GM19193 (cell line): Measurements from ENCODE around the gene DET1.

Source experiments
- POLR2A ChIP-seq: IDR thresholded peaks from 4 replicates; pipeline ENCODE4 v1.6.1; 2011; ENCODE audit not compliant: insufficient read depth, insufficient read length; ENCODE audit errors: extremely low read depth

DET1 gene

GRCh38 chr15:88539441-88539840 lies 7.0 kb downstream of the DET1 start:
- no peak for TF ChIP-seq POLR2A

DNA sequence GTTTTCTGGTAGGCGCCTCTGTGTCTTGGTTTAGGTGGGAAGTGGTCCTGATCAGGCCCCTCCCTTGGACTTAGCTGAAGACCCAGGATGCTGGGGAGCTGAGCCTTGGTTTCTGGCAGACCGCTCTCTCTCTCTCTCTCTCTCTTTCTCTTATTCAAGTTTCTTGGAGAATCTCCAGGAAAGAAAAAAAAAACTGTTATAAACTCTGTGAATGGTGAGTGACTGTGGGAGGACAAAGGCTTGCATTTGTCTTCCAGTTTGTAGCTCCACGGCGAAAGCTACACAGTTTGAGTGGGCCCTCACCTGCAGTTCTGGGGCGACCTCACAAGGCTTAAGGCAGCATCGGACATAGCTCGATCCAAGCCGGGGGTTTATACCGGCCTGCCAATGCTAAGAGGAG lies 7.5 kb downstream of the DET1 start:
- TF ChIP-seq POLR2A = no peak

GRCh38 chr15:88537591-88538317 lies 8.7 kb downstream of the DET1 start:
- no peak for TF ChIP-seq POLR2A

DNA sequence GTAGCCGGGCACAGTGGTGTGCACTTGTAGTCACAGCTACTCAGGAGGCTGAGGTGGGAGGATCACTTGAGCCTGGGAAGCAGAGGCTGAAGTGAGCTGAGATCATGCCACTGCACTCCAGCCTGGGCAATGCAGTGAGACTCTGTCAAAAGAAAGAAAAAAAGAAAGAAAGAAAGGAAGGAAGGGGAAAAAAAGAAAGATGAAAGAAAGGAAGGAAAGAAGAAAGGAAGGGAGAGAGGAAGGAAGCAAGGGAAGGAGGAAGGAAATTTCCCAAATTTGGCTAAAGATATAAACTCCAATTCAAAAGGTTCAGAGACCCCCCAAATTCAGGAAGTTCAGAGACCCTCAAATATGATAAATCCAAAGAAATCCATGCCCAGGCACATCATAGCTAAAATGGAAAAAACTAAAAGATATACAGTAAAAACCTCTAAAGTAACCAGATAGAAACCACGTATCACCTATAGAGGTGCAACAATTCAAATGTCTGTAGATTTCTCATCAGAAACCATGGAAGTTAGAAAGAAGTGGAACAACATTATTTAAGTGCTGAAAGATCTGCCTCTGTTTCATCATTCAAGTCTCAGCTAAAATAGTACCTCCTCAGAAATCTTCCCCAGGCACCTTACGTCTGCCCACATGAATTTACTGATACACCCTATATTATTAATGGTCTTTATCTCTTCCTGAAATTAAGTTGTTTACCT lies 10.7 kb downstream of the DET1 start:
- TF ChIP-seq POLR2A = no peak

GRCh38 chr15:88535100-88535499 lies 11.4 kb downstream of the DET1 start:
- TF ChIP-seq POLR2A = no peak

DNA sequence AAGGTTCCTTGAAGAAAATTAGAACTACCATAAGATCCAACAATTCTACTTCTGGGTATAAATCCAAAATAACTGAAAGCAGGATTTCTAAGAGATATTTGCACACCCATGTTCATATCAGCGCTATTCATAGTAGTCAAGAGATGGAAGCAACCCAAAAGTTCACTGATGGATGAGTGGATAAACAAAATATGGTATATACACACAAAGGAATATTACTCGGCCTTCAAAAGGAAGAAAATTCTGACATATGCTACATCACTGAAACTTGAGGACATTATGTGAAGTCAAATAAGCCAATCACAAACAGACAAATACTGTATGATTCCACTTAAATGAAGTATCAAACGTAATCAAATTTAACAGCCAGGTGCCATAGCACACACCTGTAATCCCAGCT lies 13.1 kb downstream of the DET1 start:
- TF ChIP-seq POLR2A = no peak

GRCh38 chr15:88529021-88529630 lies 17.4 kb downstream of the DET1 start:
- no peak for TF ChIP-seq POLR2A

DNA sequence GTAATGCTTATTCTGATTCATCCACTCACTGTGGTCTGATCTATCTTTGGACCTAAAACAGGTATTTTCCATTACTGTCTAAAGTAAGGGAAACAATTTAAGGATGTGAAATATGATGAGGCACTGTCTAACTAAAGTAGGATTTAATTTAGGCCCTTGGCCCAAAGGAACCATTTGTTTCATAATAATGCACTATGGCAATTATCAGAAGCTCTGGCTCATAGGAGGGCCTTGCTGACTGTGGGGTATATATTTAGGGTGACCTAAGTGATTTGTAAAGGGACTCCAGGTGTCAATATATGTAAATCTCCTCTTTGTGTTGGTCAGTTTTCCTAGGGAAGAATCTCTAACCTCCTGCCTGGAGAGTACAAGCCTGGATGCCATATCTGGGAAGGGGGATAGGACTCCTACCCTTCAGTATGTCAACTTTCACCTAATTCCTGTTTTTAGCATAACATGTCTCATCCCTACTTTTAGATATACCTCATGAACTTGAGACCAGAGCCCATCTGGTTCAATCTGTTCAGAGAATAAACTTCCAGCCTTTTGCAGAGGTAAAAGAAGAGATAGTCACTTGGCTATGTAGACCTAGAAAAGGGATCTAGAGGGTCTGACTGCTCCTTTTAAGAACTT lies 20.1 kb downstream of the DET1 start:
- no peak for TF ChIP-seq POLR2A

DNA sequence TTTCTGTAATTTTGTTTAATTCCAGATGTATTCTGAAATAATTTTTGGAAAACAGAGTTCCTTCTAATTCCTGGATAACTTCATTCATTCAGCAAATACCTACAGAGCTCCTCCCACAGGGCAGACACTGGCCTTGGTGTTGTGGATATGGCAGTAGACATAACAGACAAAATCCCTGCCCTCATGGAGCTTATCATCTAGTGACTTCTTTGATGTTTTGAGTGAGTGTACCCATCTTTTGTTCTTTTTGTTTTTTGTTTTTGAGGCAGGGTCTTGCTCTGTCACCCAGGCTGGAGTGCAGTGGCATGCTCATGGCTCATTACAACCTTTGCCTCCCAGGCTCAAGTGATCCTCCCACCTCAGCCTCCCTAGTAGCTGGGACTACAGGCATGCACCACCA lies 21.1 kb downstream of the DET1 start:
- no peak for TF ChIP-seq POLR2A

GRCh38 chr15:88518903-88519302 lies 27.6 kb downstream of the DET1 start:
- TF ChIP-seq POLR2A = no peak

DNA sequence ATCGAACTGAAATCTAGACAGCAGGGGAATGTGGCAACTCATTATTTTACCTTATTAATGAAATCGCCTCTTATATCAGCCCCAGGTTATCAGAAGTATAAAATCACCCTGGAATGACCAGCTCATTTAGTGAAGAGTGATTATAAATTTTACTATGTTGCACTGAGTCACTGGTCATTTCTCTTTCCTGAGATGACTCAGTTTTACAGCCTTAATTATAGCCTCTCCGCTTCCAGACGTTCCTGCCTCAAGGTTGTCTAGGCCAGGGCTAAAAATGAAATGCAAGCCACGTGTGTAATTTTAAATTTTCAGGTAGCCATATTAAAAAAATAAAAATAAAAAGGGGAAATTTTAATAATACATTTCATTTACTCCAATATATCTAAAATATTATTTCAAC lies 33.3 kb downstream of the DET1 start:
- TF ChIP-seq POLR2A = no peak

GRCh38 chr15:88512601-88513000 lies 33.9 kb downstream of the DET1 start:
- TF ChIP-seq POLR2A = no peak

DNA sequence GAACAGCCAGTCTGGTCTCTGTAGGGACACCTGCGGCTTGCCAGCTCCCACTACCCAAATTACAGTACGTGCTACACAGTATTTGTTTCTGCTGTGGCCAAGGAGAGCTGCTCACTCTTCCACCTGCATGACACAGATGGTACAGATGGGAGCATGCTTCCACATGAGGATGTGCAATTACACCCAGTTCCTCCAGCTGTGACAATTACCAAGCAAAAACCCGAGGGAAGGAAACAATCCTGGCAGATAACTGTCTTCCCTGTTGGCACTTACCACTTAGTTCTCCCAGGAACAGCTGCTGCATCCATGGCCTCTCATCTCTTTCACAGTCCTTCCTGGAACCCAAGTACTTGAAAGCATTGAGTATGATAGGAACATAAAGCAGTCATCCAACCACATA lies 34.4 kb downstream of the DET1 start:
- TF ChIP-seq POLR2A = no peak

DNA sequence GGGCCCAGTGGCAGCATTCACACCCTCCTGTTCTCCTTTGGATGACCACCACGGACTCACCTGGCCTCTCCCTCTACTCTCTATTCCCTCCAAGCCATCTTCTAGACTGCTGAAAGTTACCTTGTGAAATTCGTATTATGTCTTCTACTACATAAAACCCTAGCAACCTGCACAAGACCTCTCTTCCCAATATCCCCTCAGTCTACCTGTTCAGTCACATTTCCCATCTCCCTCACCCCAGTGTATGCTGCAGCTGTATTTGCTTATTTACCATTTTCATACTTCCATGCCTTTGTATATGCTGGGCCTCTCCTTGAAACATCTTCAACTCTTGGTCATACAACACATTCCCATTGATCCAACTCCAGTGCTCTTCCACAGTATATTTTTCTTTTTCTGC lies 35.3 kb downstream of the DET1 start:
- no peak for TF ChIP-seq POLR2A

GRCh38 chr15:88509964-88510363 lies 36.5 kb downstream of the DET1 start:
- no peak for TF ChIP-seq POLR2A

DNA sequence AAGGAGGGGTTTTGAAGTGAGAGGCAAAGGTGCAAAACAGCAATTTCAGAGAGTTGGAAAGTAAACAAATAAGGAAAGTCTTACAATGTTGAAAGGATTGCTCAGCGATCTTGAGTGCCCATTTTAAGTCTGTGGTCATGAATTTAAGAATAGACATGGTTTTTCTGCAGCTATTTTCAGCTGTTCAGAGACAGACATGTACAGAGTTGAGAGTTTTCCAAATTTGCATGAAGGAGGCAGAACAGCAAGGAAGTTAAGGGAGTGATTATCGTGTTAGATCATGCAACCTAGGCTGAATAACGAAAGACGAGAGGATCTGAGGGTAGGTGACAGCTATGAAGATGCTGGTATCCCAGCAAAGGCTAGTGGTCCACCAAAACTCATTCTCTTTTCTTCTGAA lies 37.2 kb downstream of the DET1 start:
- no peak for TF ChIP-seq POLR2A

- TF ChIP-seq POLR2A = no peak
Observed at GRCh38 chr15:88506628-88507027, 39.9 kb downstream of the DET1 start.

DNA sequence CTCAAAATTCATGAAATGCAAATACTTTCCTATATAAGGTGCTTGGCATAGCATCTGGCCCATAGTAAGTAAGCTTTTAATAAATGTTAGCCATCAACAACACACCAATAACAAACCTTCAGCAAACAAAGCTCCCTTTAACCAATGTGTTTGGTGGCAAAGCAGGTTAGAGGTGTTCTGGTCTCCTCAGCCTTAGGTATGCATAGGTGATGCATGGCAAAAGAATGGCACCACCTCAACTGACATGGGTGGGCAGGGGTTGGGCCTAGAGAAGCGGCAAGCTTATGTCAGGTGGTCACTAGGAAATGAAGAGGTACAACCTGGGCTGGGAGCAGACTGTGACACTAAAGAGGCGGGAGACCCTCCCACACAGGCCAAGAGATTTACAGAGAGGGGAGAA lies 40.8 kb downstream of the DET1 start:
- no peak for TF ChIP-seq POLR2A
